Measurements from ENCODE around the gene MCUR1. TPM values are rescaled to one million over a fixed set of nuclear protein-coding genes. Genes with fewer than 3 reads are reported as not detected.
"Not testable (repeated sequence)": the region's sequence is repeated elsewhere in the genome, so short reads cannot be mapped to it uniquely, and the experiment has no call there.

Gene MCUR1
- polyA plus RNA-seq, 3 donors: 49.7 to 61.2 (median 51.5) TPM

GRCh38 chr6:13789746-13790145, 24.6 kb downstream of the MCUR1 start:
- no peak for DNase-seq

- DNase-seq: no peak
Measured at GRCh38 chr6:13788820-13789219, 25.5 kb downstream of the MCUR1 start.

- no peak for DNase-seq
Measured at GRCh38 chr6:13787137-13787536, 27.2 kb downstream of the MCUR1 start.

- DNase-seq: not testable (repeated sequence)
Measured at GRCh38 chr6:13780162-13780561, 34.2 kb downstream of the MCUR1 start.

GRCh38 chr6:13778028-13778427, 36.3 kb downstream of the MCUR1 start:
- no peak for DNase-seq

GRCh38 chr6:13776602-13777001, 37.8 kb downstream of the MCUR1 start:
- no peak for DNase-seq

GRCh38 chr6:13775466-13775865, 38.9 kb downstream of the MCUR1 start:
- DNase-seq: not testable (repeated sequence)

- DNase-seq: not testable (repeated sequence)
Measured at GRCh38 chr6:13772358-13773030, 41.9 kb downstream of the MCUR1 start.

- DNase-seq: no peak
Measured at GRCh38 chr6:13769655-13770053, 44.7 kb downstream of the MCUR1 start.

GRCh38 chr6:13769034-13769654, 45.2 kb downstream of the MCUR1 start:
- no peak for DNase-seq

GRCh38 chr6:13767121-13767808, 47.1 kb downstream of the MCUR1 start:
- DNase-seq: peak; percentile 57

GRCh38 chr6:13766201-13766634, 48.1 kb downstream of the MCUR1 start:
- DNase-seq: no peak

- no peak for DNase-seq
Measured at GRCh38 chr6:13765570-13765969, 48.8 kb downstream of the MCUR1 start.

- DNase-seq: no peak
Measured at GRCh38 chr6:13764996-13765395, 49.4 kb downstream of the MCUR1 start.

- no peak for DNase-seq
Measured at GRCh38 chr6:13763740-13764381, 50.5 kb downstream of the MCUR1 start.

- no peak for DNase-seq
Measured at GRCh38 chr6:13762611-13763441, 51.5 kb downstream of the MCUR1 start.

GRCh38 chr6:13761361-13762036, 52.9 kb downstream of the MCUR1 start:
- DNase-seq: no peak

- DNase-seq: no peak
Measured at GRCh38 chr6:13760307-13761304, 53.8 kb downstream of the MCUR1 start.

- DNase-seq: no peak
Measured at GRCh38 chr6:13759025-13759424, 55.3 kb downstream of the MCUR1 start.

GRCh38 chr6:13754644-13755043, 59.7 kb downstream of the MCUR1 start:
- DNase-seq: no peak
